IPS DF 4.7 (cell line): ENCODE data around the gene MDGA2.

Source experiments
- DNase-seq: peaks from one replicate; pipeline ENCODE4 v3.0.0-alpha.2; 2013; ENCODE audit warnings: low spot score; ENCODE audit errors: extremely low read depth

Gene MDGA2

DNA sequence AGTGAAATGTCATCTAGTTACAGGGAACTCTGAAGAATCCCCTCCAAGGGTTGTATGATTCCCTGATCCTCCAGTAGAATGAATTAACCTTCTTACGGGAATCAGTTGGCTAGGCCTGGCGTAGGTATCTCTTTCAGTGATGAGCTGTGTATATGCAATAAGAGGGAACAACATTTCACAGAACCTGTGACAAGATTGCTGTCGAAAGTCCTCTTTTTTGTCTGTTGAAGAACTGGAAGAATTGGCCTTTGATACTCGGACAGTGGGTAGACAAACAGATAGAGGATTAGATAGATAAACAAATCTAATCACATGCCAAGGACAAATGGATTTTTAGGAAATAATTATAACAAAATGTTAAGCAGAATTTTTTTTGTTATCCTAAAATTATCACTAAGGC, 184.6 kb downstream of the MDGA2 start:
- no peak for DNase-seq

DNA sequence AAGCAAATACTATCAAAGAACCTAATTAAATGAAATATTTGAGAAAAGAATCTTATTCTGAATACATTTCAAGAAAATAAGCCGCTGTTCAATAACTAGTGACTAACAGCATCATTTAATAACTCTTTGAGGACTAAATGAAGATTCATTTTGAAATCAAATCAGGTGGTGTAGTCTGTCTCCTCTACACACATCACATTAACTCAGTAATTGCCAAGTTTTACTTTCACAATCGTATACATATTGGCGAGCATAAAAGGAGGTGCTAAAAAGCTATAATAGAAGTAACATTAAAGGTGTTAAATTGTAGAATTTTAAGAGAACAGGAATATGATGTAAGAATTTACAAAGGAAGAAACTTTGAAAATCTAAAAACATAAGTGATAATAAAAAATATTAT, 185.1 kb downstream of the MDGA2 start:
- DNase-seq: no peak

- DNase-seq: no peak
These were observed 190.0 kb downstream of the MDGA2 start for GRCh38 chr14:47485421-47485820.

DNA sequence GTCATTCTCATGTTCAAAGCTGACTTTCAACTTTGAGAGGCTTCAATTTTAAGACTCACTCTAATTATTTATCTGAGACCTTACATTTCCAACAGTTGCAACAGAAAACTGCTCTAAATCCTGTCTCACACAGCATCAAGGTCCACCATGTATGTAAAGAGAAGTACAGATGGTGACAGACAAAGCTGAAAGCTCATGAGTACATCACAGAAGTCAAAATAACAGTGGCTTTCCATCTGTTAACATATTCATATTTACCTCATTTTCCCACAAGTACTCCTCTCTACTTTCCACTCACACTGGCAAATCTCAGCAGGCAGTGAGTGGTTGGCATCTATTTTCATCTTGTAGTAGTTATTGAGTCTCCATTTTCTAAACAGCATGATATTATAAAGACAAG, 192.0 kb downstream of the MDGA2 start:
- no peak for DNase-seq

GRCh38 chr14:47471075-47471474, 204.3 kb downstream of the MDGA2 start:
- no peak for DNase-seq

DNA sequence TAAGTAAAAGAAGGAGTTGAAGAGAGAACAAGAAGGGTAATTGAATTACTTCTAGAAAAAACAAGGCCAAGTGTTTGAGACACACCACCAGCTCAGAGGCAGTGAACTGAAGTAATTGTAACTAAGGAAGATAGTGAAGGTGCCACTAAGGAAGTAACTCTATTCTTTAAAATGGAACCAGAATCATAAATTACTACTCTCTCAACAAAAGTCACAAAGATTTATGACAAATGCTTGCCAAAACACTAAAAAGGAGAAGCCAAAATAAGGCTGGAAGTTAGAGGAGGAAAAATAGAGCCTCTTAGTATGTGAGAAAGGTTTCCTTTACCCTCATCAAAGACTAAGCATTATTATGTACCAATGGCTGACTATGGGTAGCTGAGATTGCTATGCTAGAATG, 208.5 kb downstream of the MDGA2 start:
- no peak for DNase-seq

DNA sequence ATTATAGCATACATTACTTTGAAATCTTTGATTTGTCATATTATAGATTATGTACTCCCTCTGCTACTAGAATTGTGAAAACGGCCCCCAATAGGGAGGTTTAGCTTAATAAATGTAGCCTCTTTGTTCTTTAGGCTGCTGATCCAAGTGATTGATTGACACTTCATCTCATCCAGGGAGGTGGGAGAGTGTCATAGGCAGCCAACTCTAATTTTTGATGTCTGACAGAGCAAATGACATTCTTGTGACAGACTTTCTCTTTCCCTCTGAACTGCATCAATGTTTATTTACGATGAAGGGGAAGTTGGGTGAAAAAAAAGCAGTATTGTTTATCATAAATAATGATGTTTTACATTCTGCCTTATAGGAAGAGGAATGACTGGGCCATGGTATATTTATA, 221.4 kb downstream of the MDGA2 start:
- DNase-seq: no peak

DNA sequence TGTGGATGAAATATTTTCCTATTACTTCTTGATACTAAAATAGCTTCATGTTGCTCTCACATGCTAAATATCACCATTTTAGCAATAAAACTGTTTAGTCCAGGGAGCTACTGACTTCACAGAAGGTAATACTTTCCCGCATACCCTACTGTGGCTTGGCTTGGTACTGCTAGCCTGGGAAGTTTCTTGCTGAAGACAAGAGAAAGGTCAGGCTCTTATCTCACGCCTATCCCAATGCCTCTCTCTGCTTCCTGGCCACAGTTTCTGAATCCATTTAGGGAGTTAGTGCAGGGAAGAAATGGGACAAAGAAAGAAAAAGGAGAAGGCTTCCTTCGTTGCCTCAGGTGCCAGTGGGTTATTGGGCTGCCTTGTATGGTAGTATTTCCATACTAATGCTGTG, 228.3 kb downstream of the MDGA2 start:
- DNase-seq: no peak

- DNase-seq: no peak
These were observed 233.2 kb downstream of the MDGA2 start for GRCh38 chr14:47442211-47442610.

DNA sequence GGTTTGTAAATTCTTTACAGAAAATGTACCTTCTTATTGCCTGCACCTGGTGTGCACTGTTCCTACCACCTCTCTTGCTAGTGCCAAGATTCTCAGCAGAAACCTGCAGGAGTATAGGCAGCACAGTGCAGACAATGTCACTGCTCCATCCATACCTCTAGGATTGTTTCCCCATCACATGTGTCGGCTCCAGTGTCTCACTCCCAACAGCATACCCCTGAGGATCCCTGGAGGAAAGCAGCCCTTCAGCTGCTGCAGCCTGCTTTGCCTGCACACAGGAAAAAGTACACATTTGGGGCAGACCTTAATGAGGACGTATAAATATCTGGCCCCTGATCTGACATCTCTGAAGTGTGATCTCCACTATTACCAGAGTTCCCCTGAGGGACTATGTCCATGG, 235.5 kb downstream of the MDGA2 start:
- DNase-seq: no peak

- no peak for DNase-seq
These were observed 236.7 kb downstream of the MDGA2 start for GRCh38 chr14:47438650-47439140.

DNA sequence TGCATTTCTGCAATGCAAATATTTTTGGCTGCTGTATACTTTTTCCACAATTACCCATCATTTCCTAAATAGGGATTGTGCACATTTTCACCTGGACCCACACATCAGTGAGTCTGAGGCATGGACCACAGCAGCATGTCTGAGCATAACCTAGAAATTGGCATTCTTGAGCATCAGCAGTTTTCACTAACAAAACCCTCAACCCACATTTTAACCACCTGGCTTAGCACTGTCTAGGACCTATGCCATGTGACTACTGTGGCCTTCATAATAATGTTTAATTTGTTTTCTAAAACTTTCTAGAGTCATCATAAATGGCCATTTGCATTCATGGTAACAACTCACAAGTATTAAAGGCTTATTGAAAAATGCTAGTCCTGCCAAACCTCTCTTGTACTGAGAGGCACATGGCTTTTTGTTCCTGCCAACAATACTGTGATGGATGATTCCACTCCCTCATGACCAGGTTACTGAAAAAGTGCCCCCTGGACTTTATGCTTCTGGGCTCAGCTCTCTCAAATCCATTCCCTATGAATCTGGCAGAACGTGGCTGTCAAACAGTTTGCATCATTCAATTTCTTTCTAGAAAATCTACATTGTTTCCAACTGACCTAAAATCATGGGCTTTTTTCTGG, 240.0 kb downstream of the MDGA2 start:
- no peak for DNase-seq

- no peak for DNase-seq
These were observed 247.8 kb downstream of the MDGA2 start for GRCh38 chr14:47427629-47428028.

DNA sequence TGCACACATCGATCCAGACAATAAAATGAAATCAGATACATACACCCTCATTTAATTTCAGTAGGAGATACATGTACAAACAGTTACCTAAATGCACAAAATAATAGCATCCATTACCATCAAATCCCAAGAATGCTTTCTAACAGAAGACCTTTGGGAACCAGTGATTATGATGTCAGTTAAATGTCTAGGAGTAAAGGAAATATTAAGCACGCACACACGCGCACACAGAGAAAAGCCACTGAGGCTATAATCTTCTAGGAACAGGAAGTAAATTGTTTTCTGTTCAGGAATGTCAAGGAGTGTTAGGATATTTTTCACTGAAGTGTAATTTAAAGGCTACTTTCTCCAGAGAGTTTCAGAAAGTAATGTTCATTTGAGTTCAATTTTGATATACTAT, 250.1 kb downstream of the MDGA2 start:
- DNase-seq: no peak

DNA sequence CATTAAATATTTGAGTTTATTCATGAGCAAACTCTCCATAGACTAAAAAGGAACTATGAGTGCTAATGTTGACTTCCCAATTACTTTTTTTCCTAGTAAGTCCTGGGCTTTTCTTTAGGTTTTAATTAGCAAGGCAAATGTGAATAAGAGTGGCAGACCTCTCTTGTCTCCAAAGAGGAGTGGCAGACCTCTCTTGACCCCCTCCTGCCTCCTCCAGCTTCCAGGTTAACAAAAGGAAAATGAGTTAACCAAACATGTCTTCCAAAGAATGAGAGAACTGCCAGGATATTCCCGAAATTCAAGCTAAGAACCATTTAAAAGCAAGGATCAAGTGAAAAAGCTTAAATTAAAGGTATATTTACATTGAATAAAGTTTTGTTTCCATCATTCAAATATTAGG, 253.2 kb downstream of the MDGA2 start:
- DNase-seq: no peak

DNA sequence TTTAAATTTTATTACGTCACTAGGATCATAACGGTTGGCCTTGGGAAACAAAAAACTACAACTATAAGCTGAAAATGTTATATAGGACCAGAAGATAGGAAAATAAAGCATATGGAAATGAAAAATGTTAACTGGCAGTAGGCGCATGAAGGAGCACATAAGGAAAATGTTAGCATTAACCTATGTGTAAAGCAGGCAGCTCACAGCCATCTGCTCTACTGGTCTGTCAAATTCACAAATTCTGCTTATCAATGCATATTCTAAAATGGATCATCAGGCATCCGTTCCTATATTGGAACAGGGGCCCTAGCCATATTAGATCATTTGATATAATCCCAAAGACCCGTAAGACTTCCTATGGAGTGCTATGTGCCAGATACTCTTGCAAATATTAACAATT, 263.9 kb downstream of the MDGA2 start:
- DNase-seq: no peak

- no peak for DNase-seq
These were observed 283.1 kb downstream of the MDGA2 start for GRCh38 chr14:47392326-47392725.

- no peak for DNase-seq
These were observed 284.4 kb downstream of the MDGA2 start for GRCh38 chr14:47390831-47391504.

GRCh38 chr14:47389535-47389934, 285.9 kb downstream of the MDGA2 start:
- no peak for DNase-seq

DNA sequence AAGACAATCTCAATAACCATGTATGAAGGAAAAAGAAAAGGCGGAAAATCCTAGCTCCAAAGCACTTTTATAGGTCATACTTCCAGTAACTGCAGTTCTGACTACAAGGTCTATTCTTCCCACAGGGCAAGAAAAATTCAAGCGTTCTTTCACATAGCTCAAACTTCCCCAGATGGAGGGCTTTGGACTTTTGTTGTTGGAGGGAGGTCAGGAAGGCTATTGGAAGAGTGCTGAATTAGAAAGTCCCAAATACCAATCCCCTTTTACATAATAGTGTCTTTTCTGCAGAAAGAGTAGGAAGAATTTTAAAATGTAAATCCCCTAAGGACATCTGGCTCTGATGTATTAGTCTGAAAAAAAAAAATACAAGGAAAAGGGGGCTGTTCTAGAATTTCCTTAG, 309.4 kb downstream of the MDGA2 start:
- DNase-seq: no peak

- no peak for DNase-seq
These were observed 310.2 kb downstream of the MDGA2 start for GRCh38 chr14:47365233-47365632.

DNA sequence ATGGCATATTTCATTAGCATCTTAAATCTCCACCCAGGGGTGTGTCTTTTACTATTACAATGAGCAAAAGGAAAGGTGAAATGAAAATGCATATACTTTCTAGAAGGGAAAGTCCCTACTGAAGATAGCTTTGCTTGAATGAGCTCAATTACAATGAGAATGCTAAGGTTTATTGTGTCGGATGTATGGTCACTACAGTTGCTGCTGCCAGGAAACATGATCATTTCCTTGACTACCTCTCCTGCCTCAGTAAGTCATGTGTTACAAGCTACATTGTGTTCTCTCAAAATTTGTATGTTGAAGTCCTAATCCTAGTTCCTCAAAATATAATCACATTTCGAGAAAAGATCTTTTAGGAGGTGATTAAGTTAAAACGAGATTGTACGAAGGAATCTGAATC, 322.2 kb downstream of the MDGA2 start:
- no peak for DNase-seq

GRCh38 chr14:47346849-47347248, 328.6 kb downstream of the MDGA2 start:
- DNase-seq: no peak
